ENCODE results near the gene LRRFIP1. TPM values are rescaled to one million over a fixed set of nuclear protein-coding genes. Genes with fewer than 3 reads are reported as not detected.

The LRRFIP1 gene
- total and polyA plus RNA-seq, 2 of the 13 experiments (the other 11 are each of a cell fraction or from before 2014, with no cell fraction given), result 15.9 to 40.5 TPM

DNA sequence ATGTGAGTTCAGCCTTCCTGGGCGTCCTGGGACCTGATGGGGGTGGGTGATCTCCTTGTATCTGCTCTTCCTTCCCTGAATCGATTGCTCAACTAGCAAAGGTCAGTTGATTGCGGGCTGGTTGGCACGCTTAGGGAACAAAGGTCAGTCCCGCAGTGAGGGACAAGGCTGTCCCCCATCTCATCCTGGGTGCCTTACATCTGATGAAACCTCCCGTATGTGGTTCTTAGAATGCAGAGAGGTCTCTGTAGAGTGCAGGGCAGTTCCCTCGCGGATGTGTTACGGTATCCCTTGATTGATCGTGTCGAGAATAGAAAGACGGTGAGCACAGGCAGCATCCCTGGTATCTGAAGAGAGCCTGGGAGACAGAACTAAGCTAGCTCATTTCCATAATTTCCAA is 114.8 kb downstream of the LRRFIP1 start (continued):
- TF ChIP-seq, protein P1, sequence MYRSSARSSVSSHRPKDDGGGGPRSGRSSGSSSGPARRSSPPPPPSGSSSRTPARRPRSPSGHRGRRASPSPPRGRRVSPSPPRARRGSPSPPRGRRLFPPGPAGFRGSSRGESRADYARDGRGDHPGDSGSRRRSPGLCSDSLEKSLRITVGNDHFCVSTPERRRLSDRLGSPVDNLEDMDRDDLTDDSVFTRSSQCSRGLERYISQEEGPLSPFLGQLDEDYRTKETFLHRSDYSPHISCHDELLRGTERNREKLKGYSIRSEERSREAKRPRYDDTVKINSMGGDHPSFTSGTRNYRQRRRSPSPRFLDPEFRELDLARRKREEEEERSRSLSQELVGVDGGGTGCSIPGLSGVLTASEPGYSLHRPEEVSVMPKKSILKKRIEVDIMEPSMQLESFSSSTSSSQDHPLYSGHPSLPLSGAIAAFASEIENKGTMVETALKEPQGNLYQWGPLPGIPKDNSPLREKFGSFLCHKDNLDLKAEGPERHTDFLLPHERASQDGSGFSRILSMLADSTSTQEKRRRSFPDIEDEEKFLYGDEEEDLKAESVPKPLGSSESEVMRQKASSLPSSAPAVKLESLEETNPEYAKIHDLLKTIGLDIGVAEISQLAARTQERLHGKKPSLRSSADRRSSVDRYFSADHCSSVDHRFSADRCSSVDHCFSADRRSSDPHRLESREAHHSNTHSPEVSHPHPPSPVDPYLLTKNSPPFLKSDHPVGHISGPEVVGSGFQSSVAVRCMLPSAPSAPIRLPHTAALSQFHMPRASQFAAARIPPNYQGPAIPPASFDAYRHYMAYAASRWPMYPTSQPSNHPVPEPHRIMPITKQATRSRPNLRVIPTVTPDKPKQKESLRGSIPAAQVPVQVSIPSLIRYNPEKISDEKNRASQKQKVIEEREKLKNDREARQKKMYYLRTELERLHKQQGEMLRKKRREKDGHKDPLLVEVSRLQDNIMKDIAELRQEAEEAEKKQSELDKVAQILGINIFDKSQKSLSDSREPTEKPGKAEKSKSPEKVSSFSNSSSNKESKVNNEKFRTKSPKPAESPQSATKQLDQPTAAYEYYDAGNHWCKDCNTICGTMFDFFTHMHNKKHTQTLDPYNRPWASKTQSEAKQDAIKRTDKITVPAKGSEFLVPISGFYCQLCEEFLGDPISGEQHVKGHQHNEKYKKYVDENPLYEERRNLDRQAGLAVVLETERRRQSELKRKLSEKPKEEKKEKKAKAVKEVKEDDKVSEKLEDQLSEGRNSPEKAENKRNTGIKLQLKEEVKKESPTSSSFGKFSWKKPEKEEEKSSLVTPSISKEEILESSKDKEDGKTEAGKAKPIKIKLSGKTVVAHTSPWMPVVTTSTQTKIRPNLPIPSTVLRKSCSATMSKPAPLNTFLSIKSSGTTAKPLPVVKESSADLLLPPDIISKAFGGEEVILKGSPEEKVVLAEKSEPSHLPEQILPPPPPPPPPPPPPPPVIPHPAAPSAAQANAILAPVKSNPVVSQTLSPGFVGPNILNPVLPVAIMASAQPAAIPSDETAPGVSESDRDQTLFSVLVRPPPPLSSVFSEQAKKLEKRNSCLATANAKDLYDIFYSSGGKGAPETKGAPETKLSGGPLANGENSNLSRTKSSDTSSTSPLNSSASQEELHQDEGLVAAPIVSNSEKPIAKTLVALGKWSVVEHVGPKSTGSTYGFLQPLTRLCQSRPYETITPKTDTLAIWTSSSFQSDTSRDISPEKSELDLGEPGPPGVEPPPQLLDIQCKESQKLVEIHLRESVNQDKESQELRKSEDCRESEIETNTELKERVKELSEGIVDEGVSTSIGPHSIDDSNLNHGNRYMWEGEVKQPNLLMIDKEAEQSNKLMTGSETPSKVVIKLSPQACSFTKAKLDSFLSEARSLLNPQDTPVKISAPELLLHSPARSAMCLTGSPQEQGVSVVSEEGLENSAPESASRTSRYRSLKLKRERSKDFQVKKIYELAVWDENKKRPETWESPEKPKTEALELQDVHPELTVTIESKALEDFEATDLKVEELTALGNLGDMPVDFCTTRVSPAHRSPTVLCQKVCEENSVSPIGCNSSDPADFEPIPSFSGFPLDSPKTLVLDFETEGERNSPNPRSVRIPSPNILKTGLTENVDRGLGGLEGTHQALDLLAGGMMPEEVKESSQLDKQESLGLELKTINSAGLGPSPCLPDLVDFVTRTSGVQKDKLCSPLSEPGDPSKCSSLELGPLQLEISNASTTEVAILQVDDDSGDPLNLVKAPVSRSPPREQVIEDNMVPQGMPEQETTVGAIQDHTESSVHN (CRISPR knock-in tag; IDR thresholded peaks at IDR 0.05), result no peak
- TF ChIP-seq, protein P2, sequence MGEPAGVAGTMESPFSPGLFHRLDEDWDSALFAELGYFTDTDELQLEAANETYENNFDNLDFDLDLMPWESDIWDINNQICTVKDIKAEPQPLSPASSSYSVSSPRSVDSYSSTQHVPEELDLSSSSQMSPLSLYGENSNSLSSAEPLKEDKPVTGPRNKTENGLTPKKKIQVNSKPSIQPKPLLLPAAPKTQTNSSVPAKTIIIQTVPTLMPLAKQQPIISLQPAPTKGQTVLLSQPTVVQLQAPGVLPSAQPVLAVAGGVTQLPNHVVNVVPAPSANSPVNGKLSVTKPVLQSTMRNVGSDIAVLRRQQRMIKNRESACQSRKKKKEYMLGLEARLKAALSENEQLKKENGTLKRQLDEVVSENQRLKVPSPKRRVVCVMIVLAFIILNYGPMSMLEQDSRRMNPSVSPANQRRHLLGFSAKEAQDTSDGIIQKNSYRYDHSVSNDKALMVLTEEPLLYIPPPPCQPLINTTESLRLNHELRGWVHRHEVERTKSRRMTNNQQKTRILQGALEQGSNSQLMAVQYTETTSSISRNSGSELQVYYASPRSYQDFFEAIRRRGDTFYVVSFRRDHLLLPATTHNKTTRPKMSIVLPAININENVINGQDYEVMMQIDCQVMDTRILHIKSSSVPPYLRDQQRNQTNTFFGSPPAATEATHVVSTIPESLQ (CRISPR knock-in tag; conservative IDR thresholded peaks at IDR 0.05), result no peak; the same call in 1 of the 2 replicates
- TF ChIP-seq, protein P3, sequence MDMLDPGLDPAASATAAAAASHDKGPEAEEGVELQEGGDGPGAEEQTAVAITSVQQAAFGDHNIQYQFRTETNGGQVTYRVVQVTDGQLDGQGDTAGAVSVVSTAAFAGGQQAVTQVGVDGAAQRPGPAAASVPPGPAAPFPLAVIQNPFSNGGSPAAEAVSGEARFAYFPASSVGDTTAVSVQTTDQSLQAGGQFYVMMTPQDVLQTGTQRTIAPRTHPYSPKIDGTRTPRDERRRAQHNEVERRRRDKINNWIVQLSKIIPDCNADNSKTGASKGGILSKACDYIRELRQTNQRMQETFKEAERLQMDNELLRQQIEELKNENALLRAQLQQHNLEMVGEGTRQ (IDR thresholded peaks at IDR 0.05; ENCODE audit: low read depth, low read length), result no peak
- TF ChIP-seq, protein P3 (CRISPR knock-in tag; IDR thresholded peaks at IDR 0.05; ENCODE audit: borderline replicate concordance), result no peak
- TF ChIP-seq ZNF749 (CRISPR knock-in tag; IDR thresholded peaks at IDR 0.05; ENCODE audit: borderline replicate concordance) (no peak), ZNF780A (CRISPR knock-in tag; IDR thresholded peaks at IDR 0.05) (no peak)
- TF ChIP-seq, protein P4, sequence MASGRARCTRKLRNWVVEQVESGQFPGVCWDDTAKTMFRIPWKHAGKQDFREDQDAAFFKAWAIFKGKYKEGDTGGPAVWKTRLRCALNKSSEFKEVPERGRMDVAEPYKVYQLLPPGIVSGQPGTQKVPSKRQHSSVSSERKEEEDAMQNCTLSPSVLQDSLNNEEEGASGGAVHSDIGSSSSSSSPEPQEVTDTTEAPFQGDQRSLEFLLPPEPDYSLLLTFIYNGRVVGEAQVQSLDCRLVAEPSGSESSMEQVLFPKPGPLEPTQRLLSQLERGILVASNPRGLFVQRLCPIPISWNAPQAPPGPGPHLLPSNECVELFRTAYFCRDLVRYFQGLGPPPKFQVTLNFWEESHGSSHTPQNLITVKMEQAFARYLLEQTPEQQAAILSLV (CRISPR knock-in tag; IDR thresholded peaks at IDR 0.05; ENCODE audit: borderline replicate concordance), result no peak
- TF ChIP-seq, protein P5, sequence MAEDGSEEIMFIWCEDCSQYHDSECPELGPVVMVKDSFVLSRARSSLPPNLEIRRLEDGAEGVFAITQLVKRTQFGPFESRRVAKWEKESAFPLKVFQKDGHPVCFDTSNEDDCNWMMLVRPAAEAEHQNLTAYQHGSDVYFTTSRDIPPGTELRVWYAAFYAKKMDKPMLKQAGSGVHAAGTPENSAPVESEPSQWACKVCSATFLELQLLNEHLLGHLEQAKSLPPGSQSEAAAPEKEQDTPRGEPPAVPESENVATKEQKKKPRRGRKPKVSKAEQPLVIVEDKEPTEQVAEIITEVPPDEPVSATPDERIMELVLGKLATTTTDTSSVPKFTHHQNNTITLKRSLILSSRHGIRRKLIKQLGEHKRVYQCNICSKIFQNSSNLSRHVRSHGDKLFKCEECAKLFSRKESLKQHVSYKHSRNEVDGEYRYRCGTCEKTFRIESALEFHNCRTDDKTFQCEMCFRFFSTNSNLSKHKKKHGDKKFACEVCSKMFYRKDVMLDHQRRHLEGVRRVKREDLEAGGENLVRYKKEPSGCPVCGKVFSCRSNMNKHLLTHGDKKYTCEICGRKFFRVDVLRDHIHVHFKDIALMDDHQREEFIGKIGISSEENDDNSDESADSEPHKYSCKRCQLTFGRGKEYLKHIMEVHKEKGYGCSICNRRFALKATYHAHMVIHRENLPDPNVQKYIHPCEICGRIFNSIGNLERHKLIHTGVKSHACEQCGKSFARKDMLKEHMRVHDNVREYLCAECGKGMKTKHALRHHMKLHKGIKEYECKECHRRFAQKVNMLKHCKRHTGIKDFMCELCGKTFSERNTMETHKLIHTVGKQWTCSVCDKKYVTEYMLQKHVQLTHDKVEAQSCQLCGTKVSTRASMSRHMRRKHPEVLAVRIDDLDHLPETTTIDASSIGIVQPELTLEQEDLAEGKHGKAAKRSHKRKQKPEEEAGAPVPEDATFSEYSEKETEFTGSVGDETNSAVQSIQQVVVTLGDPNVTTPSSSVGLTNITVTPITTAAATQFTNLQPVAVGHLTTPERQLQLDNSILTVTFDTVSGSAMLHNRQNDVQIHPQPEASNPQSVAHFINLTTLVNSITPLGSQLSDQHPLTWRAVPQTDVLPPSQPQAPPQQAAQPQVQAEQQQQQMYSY (CRISPR knock-in tag; IDR thresholded peaks at IDR 0.05), result no peak

Data from HepG2 (cell line).